ENCODE results near the gene WASF1. TPM values are rescaled to one million over a fixed set of nuclear protein-coding genes. Genes with fewer than 3 reads are reported as not detected.

Gene WASF1
- total and polyA plus RNA-seq, 2 experiments from 2014 or later, result 27.4 to 30.5 TPM

DNA sequence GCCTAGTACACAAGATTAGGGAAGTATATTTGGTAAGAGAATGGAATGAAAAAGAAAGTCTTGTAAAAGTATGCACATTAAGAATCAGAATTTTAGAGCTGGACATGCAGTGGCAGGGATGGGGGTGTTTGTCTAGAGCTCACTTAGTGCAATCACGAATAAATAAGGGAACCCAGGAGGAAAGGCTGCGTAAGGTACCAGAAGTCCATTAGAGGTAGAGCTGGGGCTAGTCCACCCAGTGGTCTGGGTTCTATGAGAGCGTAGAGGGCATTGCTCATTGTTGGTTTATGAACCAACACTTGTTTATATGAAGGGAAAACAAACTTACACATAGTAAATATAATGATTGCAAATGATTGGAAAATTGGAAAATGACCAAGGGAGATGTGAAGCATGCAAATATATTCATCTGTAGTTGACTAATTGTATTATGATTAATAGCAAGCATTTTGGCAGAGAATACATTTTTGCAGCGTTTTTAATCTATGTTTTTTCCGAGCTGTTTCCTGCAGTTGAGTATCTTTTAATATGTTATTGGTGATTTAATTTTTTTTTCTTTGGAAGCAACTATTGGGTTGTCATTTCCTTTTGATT lies 3.9 kb upstream of the WASF1 start:
- peaks cover 2% of the 10 kb centered on the region for H3K4me1 Mint-ChIP-seq
- TF ChIP-seq EZH2 (IDR thresholded peaks at IDR 0.05; ENCODE audit: low read depth, unreplicated experiment) (no peak), NANOG (IDR thresholded peaks at IDR 0.05; ENCODE audit: borderline replicate concordance) (no peak), JUNB (IDR thresholded peaks at IDR 0.05; ENCODE audit: unreplicated experiment) (no peak), CREB1 (CRISPR knock-in tag; IDR thresholded peaks at IDR 0.05; ENCODE audit: low read depth) (no peak)
- TF ChIP-seq, protein P1, sequence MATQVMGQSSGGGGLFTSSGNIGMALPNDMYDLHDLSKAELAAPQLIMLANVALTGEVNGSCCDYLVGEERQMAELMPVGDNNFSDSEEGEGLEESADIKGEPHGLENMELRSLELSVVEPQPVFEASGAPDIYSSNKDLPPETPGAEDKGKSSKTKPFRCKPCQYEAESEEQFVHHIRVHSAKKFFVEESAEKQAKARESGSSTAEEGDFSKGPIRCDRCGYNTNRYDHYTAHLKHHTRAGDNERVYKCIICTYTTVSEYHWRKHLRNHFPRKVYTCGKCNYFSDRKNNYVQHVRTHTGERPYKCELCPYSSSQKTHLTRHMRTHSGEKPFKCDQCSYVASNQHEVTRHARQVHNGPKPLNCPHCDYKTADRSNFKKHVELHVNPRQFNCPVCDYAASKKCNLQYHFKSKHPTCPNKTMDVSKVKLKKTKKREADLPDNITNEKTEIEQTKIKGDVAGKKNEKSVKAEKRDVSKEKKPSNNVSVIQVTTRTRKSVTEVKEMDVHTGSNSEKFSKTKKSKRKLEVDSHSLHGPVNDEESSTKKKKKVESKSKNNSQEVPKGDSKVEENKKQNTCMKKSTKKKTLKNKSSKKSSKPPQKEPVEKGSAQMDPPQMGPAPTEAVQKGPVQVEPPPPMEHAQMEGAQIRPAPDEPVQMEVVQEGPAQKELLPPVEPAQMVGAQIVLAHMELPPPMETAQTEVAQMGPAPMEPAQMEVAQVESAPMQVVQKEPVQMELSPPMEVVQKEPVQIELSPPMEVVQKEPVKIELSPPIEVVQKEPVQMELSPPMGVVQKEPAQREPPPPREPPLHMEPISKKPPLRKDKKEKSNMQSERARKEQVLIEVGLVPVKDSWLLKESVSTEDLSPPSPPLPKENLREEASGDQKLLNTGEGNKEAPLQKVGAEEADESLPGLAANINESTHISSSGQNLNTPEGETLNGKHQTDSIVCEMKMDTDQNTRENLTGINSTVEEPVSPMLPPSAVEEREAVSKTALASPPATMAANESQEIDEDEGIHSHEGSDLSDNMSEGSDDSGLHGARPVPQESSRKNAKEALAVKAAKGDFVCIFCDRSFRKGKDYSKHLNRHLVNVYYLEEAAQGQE (IDR thresholded peaks at IDR 0.05; ENCODE audit: unreplicated experiment), result no peak
- TF ChIP-seq, protein P2, sequence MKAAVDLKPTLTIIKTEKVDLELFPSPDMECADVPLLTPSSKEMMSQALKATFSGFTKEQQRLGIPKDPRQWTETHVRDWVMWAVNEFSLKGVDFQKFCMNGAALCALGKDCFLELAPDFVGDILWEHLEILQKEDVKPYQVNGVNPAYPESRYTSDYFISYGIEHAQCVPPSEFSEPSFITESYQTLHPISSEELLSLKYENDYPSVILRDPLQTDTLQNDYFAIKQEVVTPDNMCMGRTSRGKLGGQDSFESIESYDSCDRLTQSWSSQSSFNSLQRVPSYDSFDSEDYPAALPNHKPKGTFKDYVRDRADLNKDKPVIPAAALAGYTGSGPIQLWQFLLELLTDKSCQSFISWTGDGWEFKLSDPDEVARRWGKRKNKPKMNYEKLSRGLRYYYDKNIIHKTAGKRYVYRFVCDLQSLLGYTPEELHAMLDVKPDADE (IDR thresholded peaks at IDR 0.05), result no peak
- Histone ChIP-seq H3K4me1 (ENCODE audit: insufficient read depth) (peaks cover under 1% of the 10 kb centered on the region; the same call in 1 of the 2 replicates), H2AFZ (no peak overlapping the region), H3K9me2 (ENCODE audit: insufficient read depth) (no peaks in the 10 kb centered on the region), H3F3A (replicated peaks; ENCODE audit: low read depth) (no peaks in the 10 kb centered on the region), H3K79me2 (replicated peaks; ENCODE audit: insufficient read depth) (peaks cover 86% of the 10 kb centered on the region), H3K27me3 (ENCODE audit: insufficient read depth) (no peaks in the 10 kb centered on the region), H3K36me3 (ENCODE audit: insufficient read depth) (no peaks in the 10 kb centered on the region), H3K4me2 (no peak overlapping the region), H3K27ac (ENCODE audit: low read depth) (no peak overlapping the region), H4K20me1 (replicated peaks; ENCODE audit: insufficient read depth) (peaks cover 8% of the 10 kb centered on the region; the same call in 1 of the 2 replicates), H3K4me3 (no peak overlapping the region)
- DNase-seq (ENCODE audit: low spot score) (no peak), ATAC-seq (no peak)
- H3K36me3 Mint-ChIP-seq (ENCODE audit: low read depth), result no peaks in the 10 kb centered on the region
- no peaks in the 10 kb centered on the region for H3K9me3 Mint-ChIP-seq
- H3K27me3 Mint-ChIP-seq (ENCODE audit: insufficient read depth, low read depth, poor library complexity), result peaks cover 7% of the 10 kb centered on the region
- H3K4me3 Mint-ChIP-seq, result no peak overlapping the region
- H3K27ac Mint-ChIP-seq, result no peak overlapping the region

DNA sequence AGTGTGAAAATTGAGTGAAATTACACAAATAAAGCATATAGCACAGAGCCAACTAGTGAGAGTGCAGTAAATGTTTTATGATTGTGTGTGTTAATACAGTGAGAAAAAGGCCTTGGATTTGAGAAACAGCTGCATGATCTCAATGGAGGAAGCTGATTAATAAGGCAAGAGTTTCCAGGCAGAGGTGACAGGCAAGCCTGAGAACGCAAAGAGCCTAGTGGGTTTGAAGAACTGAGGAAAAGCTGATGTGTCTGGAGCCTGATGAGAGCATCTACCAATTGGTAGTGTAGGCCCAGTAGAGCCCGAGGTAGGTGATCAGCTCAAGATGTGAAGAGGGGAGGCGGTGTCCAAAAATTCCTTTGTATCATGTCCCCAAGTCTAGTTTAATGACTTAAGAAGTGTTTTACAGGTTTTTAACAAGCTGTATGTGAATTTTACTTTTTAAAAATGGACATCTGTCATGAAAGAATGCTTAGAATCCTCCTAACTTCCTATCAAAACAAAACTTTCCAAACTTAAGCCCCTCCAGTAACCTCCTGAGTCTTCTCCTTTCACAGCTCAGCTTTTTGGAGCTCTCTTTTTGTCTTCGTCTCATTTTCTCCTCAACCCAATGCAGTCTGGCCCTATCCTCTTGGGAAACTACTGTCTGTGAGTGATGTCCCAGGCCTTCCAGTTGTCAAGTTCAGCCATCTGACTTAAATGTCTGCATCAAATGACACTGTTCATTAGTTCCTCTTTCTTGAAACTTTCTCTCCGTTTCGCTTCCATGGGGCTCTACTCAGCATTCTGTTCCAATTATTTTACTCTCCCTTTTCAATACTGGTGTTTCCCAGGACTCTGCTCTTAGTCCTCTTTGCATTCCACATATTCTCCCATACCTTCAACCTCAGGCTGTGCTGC lies 1.9 kb upstream of the WASF1 start:
- H3K27ac Mint-ChIP-seq, result no peak overlapping the region
- Histone ChIP-seq H3K79me2 (replicated peaks; ENCODE audit: insufficient read depth) (peaks cover 86% of the 10 kb centered on the region), H2AFZ (no peak overlapping the region), H3K4me1 (ENCODE audit: insufficient read depth) (peaks cover 12% of the 10 kb centered on the region; the same call in 1 of the 2 replicates), H3K4me3 (peak overlapping the region; percentile 74), H3K9me2 (ENCODE audit: insufficient read depth) (no peaks in the 10 kb centered on the region), H3K27ac (ENCODE audit: low read depth) (no peak overlapping the region), H3K27me3 (ENCODE audit: insufficient read depth) (no peaks in the 10 kb centered on the region), H3K4me2 (peak overlapping the region; percentile 91), H4K20me1 (replicated peaks; ENCODE audit: insufficient read depth) (peaks cover 20% of the 10 kb centered on the region), H3F3A (replicated peaks; ENCODE audit: low read depth) (no peaks in the 10 kb centered on the region), H3K36me3 (ENCODE audit: insufficient read depth) (no peaks in the 10 kb centered on the region)
- no peak for DNase-seq (ENCODE audit: low spot score)
- H3K4me3 Mint-ChIP-seq, result no peak overlapping the region
- ATAC-seq, result no peak
- H3K27me3 Mint-ChIP-seq (ENCODE audit: insufficient read depth, low read depth, poor library complexity), result peaks cover 7% of the 10 kb centered on the region
- H3K36me3 Mint-ChIP-seq (ENCODE audit: low read depth), result no peaks in the 10 kb centered on the region
- peaks cover 8% of the 10 kb centered on the region for H3K4me1 Mint-ChIP-seq
- H3K9me3 Mint-ChIP-seq, result no peaks in the 10 kb centered on the region
- TF ChIP-seq, protein P2 (IDR thresholded peaks at IDR 0.05), result no peak
- TF ChIP-seq, protein P3, sequence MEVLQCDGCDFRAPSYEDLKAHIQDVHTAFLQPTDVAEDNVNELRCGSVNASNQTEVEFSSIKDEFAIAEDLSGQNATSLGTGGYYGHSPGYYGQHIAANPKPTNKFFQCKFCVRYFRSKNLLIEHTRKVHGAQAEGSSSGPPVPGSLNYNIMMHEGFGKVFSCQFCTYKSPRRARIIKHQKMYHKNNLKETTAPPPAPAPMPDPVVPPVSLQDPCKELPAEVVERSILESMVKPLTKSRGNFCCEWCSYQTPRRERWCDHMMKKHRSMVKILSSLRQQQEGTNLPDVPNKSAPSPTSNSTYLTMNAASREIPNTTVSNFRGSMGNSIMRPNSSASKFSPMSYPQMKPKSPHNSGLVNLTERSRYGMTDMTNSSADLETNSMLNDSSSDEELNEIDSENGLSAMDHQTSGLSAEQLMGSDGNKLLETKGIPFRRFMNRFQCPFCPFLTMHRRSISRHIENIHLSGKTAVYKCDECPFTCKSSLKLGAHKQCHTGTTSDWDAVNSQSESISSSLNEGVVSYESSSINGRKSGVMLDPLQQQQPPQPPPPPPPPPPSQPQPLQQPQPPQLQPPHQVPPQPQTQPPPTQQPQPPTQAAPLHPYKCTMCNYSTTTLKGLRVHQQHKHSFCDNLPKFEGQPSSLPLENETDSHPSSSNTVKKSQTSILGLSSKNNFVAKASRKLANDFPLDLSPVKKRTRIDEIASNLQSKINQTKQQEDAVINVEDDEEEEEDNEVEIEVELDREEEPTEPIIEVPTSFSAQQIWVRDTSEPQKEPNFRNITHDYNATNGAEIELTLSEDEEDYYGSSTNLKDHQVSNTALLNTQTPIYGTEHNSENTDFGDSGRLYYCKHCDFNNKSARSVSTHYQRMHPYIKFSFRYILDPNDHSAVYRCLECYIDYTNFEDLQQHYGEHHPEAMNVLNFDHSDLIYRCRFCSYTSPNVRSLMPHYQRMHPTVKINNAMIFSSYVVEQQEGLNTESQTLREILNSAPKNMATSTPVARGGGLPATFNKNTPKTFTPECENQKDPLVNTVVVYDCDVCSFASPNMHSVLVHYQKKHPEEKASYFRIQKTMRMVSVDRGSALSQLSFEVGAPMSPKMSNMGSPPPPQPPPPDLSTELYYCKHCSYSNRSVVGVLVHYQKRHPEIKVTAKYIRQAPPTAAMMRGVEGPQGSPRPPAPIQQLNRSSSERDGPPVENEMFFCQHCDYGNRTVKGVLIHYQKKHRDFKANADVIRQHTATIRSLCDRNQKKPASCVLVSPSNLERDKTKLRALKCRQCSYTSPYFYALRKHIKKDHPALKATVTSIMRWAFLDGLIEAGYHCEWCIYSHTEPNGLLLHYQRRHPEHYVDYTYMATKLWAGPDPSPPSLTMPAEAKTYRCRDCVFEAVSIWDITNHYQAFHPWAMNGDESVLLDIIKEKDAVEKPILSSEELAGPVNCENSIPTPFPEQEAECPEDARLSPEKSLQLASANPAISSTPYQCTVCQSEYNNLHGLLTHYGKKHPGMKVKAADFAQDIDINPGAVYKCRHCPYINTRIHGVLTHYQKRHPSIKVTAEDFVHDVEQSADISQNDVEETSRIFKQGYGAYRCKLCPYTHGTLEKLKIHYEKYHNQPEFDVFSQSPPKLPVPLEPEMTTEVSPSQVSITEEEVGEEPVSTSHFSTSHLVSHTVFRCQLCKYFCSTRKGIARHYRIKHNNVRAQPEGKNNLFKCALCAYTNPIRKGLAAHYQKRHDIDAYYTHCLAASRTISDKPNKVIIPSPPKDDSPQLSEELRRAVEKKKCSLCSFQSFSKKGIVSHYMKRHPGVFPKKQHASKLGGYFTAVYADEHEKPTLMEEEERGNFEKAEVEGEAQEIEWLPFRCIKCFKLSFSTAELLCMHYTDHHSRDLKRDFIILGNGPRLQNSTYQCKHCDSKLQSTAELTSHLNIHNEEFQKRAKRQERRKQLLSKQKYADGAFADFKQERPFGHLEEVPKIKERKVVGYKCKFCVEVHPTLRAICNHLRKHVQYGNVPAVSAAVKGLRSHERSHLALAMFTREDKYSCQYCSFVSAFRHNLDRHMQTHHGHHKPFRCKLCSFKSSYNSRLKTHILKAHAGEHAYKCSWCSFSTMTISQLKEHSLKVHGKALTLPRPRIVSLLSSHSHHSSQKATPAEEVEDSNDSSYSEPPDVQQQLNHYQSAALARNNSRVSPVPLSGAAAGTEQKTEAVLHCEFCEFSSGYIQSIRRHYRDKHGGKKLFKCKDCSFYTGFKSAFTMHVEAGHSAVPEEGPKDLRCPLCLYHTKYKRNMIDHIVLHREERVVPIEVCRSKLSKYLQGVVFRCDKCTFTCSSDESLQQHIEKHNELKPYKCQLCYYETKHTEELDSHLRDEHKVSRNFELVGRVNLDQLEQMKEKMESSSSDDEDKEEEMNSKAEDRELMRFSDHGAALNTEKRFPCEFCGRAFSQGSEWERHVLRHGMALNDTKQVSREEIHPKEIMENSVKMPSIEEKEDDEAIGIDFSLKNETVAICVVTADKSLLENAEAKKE (CRISPR knock-in tag; IDR thresholded peaks at IDR 0.05), result no peak

Measured in GM23338 (cell line).